WERI-Rb-1 (cell line): Measurements from ENCODE around the gene TASP1.
"Not testable (repeated sequence)": the region's sequence is repeated elsewhere in the genome, so short reads cannot be mapped to it uniquely, and the experiment has no call there.

Source experiments
- DNase-seq: peaks from one replicate; pipeline ENCODE4 v3.0.0-alpha.2; 2020
- H3K27ac ChIP-seq: fragments of 250-450 bp; sonication (Bioruptor Pico); 2 replicates; pipeline ENCODE4 v1.5.1; 2020; ENCODE audit warnings: mild to moderate bottlenecking, moderate library complexity
- H3K27me3 ChIP-seq: fragments of 250-450 bp; sonication (Bioruptor Pico); 2 replicates; pipeline ENCODE4 v1.5.1; 2021; ENCODE audit warnings: mild to moderate bottlenecking, low read depth, moderate library complexity; ENCODE audit not compliant: insufficient read depth, severe bottlenecking
- H3K36me3 ChIP-seq: fragments of 250-450 bp; sonication (Bioruptor Pico); 2 replicates; pipeline ENCODE4 v1.5.1; 2020; ENCODE audit warnings: mild to moderate bottlenecking, moderate library complexity
- H3K4me3 ChIP-seq: 2 replicates; pipeline ENCODE4 v1.5.1; 2011; ENCODE audit warnings: low read depth, mild to moderate bottlenecking, control low read depth, low read length
- H3K9me3 ChIP-seq: fragments of 250-450 bp; sonication (Bioruptor Pico); 2 replicates; pipeline ENCODE4 v1.5.1; 2021; ENCODE audit warnings: mild to moderate bottlenecking, moderate library complexity; ENCODE audit not compliant: severe bottlenecking
- CTCF ChIP-seq: IDR thresholded peaks from 2 replicates; pipeline ENCODE4 v1.5.1; 2011; ENCODE audit warnings: low read depth, mild to moderate bottlenecking, control low read depth, inconsistent platforms, low read length

Gene TASP1

GRCh38 chr20:13608066-13608465, 30.7 kb downstream of the TASP1 start:
- no peak for TF ChIP-seq CTCF
- no peaks in the 10 kb centered on the region for H3K9me3 ChIP-seq
- no peak for DNase-seq
- no peak overlapping the region for H3K27ac ChIP-seq
- no peaks in the 10 kb centered on the region for H3K27me3 ChIP-seq
- H3K36me3 ChIP-seq, result no peaks in the 10 kb centered on the region
- no peak overlapping the region for H3K4me3 ChIP-seq

GRCh38 chr20:13593423-13593822, 45.3 kb downstream of the TASP1 start:
- not testable (repeated sequence) for H3K36me3 ChIP-seq, DNase-seq, H3K4me3 ChIP-seq, H3K27ac ChIP-seq, H3K27me3 ChIP-seq, H3K9me3 ChIP-seq

- no peak for DNase-seq
- Histone ChIP-seq H3K27me3 (no peaks in the 10 kb centered on the region), H3K27ac (no peak overlapping the region), H3K9me3 (peaks cover 3% of the 10 kb centered on the region), H3K36me3 (peaks cover 5% of the 10 kb centered on the region; the same call in 1 of the 2 replicates), H3K4me3 (no peak overlapping the region)
- TF ChIP-seq CTCF, result no peak
Observed at GRCh38 chr20:13588049-13588448, 50.7 kb downstream of the TASP1 start.

GRCh38 chr20:13587370-13587769, 51.4 kb downstream of the TASP1 start:
- Histone ChIP-seq H3K4me3 (no peak overlapping the region), H3K9me3 (peaks cover 3% of the 10 kb centered on the region), H3K36me3 (peaks cover 5% of the 10 kb centered on the region; the same call in 1 of the 2 replicates), H3K27me3 (no peaks in the 10 kb centered on the region), H3K27ac (no peak overlapping the region)
- no peak for TF ChIP-seq CTCF
- DNase-seq, result no peak

- Histone ChIP-seq H3K36me3 (peaks cover 5% of the 10 kb centered on the region; the same call in 1 of the 2 replicates), H3K4me3 (no peak overlapping the region), H3K27me3 (no peaks in the 10 kb centered on the region), H3K9me3 (peaks cover 3% of the 10 kb centered on the region), H3K27ac (no peak overlapping the region)
- no peak for TF ChIP-seq CTCF
- no peak for DNase-seq
Observed at GRCh38 chr20:13586133-13586532, 52.6 kb downstream of the TASP1 start.

GRCh38 chr20:13581451-13581850, 57.3 kb downstream of the TASP1 start:
- Histone ChIP-seq H3K27ac (no peak overlapping the region), H3K36me3 (peaks cover 5% of the 10 kb centered on the region; the same call in 1 of the 2 replicates), H3K4me3 (no peak overlapping the region), H3K27me3 (no peaks in the 10 kb centered on the region), H3K9me3 (peaks cover 3% of the 10 kb centered on the region)
- DNase-seq, result no peak
- no peak for TF ChIP-seq CTCF
